GM12873 (cell line): ENCODE measurements around the gene ARMH1.

Experiments
- TF ChIP-seq, protein P1 (sequence below): IDR thresholded peaks from 2 replicates; pipeline ENCODE4 v1.5.1; 2012; ENCODE audit warnings: low read depth, mild to moderate bottlenecking, moderate library complexity, low read length, control low read depth; ENCODE audit not compliant: insufficient read depth; ENCODE audit errors: missing control alignments

Gene ARMH1

DNA sequence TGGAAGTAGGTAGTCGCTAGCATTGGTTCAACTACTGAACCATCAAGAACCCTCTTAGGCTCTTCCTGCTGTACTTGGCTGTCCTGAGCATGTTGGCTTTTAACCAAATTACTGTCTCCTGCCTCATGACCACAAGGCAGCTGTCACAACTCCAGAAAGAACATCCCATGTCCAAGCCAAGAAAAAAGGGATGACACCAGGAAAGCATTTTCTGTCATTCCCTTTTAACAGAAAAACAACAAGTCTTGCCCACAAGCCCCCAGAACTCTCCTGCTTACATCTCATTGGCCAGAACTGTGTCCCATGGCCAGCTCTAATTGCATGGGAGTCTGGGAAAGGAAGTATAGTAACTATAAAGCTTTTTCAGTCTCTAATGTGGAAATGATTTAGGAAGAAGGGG is 58.9 kb downstream of the ARMH1 start:
- TF ChIP-seq, protein P1, sequence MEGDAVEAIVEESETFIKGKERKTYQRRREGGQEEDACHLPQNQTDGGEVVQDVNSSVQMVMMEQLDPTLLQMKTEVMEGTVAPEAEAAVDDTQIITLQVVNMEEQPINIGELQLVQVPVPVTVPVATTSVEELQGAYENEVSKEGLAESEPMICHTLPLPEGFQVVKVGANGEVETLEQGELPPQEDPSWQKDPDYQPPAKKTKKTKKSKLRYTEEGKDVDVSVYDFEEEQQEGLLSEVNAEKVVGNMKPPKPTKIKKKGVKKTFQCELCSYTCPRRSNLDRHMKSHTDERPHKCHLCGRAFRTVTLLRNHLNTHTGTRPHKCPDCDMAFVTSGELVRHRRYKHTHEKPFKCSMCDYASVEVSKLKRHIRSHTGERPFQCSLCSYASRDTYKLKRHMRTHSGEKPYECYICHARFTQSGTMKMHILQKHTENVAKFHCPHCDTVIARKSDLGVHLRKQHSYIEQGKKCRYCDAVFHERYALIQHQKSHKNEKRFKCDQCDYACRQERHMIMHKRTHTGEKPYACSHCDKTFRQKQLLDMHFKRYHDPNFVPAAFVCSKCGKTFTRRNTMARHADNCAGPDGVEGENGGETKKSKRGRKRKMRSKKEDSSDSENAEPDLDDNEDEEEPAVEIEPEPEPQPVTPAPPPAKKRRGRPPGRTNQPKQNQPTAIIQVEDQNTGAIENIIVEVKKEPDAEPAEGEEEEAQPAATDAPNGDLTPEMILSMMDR = no peak

DNA sequence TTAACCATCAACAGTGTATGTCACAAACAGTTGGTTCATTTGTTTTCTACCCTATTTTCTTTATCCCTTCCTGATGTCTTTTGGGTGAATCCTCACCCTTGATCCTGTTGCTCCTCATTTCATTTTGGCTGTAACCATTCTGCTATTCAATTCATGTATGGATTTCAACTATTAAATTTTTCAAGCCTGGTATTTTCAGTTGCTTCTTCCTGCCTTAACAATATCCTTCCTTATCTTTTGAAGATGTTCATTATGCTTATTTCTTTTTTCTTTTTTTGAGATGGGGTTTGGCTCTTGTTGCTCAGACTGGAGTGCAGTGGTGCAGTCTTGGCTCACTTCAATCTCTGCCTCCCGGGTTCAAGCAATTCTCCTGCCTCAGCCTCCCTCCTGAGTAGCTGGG is 59.3 kb downstream of the ARMH1 start:
- TF ChIP-seq, protein P1 = no peak

DNA sequence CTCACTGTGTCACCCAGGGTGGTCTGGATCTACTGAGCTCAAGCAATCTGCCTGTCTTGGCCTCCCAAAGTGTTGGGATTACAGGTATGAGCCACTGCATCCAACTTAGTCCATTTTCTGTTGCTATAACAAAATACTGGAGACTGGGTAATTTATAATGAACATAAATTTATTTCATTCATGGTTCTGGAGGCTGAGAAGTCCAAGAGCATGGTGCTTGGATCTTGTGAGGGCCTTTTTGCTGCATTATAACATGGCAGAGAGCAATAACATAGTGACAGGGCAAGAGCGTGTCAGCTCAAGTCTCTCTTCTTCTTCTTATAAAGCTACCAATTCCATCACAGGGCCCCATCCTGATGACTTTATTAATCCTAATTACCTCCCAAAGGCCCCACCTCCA is 61.5 kb downstream of the ARMH1 start:
- TF ChIP-seq, protein P1 = no peak

DNA sequence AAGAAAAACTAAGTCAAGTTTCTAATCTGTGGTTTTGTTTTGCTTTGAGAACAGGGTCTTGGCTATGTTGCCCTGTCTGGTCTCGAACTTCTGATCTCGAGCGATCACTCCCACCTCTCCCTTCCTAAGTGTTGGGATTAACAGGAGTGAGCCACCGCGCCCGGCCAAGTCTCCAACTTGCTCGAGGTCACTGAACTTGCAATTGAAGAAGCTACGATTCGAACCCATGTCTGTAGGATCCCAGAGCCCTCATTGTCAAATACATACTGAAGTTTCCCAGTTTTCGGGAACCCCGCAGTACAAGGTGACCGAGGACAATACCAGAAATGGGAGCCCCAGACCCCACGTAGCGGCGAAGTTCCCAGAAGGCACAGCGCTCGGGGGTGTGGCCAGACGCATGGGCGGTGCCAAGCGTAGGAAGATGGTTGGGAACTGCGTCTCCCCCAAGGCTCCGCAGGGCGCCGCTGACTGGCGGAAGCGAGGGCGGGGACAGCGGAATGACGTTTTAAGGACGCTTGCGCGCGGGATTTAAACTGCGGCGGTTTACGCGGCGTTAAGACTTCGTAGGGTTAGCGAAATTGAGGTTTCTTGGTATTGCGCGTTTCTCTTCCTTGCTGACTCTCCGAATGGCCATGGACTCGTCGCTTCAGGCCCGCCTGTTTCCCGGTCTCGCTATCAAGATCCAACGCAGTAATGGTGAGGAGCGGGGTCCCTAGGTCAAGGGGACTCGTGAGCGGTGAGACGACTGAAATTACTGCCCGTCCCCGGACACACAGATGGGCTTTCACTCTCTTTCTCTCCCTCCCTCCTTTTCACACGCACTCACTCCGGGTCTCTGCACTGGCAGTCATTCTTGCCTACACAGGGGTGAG is 65.0 kb downstream of the ARMH1 start, which contains the start of gene KIF2C:
Gene KIF2C, plus strand, starts transcription at position 531 of the 872 bp plus-strand sequence. Its CDS starts 96 bp downstream, at position 627.
- TF ChIP-seq, protein P1 = no peak

DNA sequence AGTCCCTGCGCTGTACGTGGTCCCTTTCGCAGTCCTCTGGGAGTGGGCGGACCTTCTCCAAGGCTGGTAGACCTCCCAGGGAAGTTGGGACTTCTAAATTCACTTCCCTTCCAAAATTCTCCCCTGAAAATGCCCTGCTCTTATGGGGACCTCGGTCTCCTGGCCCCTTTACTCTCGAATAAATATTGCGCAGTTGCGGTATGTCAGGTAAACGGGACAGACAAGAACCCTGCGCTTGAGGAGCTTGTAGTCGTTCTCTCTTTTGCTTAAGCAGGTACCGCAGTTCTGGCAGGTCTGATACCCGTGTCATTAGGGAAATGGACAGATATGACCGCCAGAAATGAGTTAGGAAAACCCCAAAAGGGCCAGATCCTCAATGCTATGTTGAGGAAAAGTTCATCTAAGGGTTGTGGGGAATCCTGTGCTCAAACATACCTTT is 65.7 kb downstream of the ARMH1 start:
- TF ChIP-seq, protein P1 = no peak

DNA sequence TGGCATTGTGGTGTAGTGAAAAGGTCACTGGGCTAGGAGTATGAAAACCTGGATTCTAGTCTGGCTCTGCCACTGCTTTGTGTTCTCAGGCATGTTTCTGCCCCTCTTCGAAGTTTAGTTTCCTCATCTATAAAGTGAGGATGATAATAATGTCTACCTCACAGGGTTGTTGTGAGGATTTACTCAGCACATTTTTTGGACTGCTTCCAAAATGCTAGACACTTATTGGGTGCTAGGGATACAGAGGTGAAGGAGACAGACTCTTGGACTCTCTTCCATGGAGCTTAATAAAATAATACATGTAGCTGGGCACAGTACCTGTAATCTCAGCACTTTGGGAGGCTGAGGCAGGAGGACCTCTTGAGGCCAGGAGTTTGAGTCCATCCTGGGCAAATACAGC is 68.7 kb downstream of the ARMH1 start:
- TF ChIP-seq, protein P1 = no peak

DNA sequence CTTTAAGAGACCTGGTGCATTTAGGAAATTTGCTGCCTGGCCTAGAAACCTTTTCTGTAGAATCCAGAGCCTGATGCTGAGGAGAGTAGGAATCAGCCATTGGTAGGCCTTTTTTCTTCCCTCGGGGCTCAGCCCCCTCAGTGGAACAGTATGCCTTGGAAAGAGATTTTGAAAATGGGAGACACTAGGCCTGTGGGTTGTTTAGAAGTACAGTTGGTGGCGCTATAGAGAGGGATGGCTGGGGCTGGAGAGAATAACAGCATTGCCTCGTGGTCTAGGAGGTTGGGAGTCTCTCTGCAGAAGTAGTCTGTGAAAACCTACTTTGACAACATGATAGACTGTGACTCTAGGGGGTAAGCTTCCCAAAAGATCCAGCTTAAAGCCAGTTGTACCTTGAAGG is 73.4 kb downstream of the ARMH1 start:
- TF ChIP-seq, protein P1 = no peak
